Measurements from ENCODE around the gene NTRK2.

NTRK2 gene

DNA sequence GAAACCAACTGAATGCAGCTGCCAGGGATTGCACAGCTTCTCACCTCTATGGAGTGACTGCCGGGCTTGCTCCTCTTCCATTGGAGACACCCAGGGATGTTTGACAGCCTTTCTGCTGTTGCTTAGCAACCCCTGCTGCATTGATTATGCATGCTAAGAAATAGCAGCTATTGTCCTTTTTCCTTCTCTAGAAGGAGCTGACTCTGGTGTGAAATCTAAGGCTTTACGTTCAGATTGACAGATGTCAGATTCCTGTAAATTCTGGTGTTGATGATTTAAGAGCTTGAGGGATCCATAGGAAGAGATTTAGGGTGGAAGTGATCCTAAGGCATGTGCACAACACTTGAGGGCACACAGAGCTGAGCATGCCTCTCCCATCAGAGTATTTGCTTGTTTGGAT, 267.7 kb downstream of the NTRK2 start:
- Histone ChIP-seq H3K9me3 (ENCODE audit: control insufficient read depth, insufficient read depth, low read length) (no peaks in the 10 kb centered on the region), H3K79me2 (ENCODE audit: control insufficient read depth, low read length) (no peaks in the 10 kb centered on the region), H3K4me3 (ENCODE audit: low read length) (no peak overlapping the region), H3K27me3 (ENCODE audit: control insufficient read depth, low read length) (no peaks in the 10 kb centered on the region), H3K36me3 (ENCODE audit: control insufficient read depth, low read length) (no peaks in the 10 kb centered on the region), H3K4me1 (ENCODE audit: control insufficient read depth, low read length) (no peaks in the 10 kb centered on the region), H4K20me1 (ENCODE audit: control insufficient read depth, insufficient read depth, low read depth, low read length) (no peaks in the 10 kb centered on the region), H3F3A (ENCODE audit: control insufficient read depth, insufficient read depth) (no peaks in the 10 kb centered on the region), H3K4me2 (ENCODE audit: low read length) (no peak overlapping the region), H3K27ac (ENCODE audit: low read depth, low read length) (no peak overlapping the region), H3K9me2 (replicated peaks; ENCODE audit: control insufficient read depth, low read length) (no peaks in the 10 kb centered on the region)
- TF ChIP-seq EZH2phosphoT487 (IDR thresholded peaks at IDR 0.05; ENCODE audit: borderline replicate concordance, low read length) = no peak
- TF ChIP-seq, protein P1, sequence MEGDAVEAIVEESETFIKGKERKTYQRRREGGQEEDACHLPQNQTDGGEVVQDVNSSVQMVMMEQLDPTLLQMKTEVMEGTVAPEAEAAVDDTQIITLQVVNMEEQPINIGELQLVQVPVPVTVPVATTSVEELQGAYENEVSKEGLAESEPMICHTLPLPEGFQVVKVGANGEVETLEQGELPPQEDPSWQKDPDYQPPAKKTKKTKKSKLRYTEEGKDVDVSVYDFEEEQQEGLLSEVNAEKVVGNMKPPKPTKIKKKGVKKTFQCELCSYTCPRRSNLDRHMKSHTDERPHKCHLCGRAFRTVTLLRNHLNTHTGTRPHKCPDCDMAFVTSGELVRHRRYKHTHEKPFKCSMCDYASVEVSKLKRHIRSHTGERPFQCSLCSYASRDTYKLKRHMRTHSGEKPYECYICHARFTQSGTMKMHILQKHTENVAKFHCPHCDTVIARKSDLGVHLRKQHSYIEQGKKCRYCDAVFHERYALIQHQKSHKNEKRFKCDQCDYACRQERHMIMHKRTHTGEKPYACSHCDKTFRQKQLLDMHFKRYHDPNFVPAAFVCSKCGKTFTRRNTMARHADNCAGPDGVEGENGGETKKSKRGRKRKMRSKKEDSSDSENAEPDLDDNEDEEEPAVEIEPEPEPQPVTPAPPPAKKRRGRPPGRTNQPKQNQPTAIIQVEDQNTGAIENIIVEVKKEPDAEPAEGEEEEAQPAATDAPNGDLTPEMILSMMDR (IDR thresholded peaks at IDR 0.05; ENCODE audit: low read depth, low read length, poor library complexity, severe bottlenecking) = no peak

DNA sequence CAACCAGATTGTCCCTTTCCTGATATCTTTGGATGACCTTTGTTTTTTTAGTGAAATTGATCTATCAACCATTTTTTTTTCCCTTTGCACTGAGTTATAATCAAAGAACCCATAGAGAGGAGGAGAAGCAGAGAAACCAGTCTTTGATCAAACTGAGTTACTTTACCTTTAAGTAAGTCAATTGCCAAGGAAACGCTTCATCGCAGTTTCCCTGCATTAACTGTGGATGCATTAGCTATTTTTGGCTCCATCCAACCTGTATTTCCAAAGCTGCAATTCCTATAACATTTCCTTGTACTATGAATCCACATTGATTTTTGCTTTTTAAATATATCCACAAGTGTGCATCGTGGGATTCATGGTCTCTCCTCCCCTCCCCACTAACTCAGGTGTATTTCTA, 268.1 kb downstream of the NTRK2 start:
- Histone ChIP-seq H3K4me2 (ENCODE audit: low read length) (no peak overlapping the region), H3K79me2 (ENCODE audit: control insufficient read depth, low read length) (no peaks in the 10 kb centered on the region), H3K9me2 (replicated peaks; ENCODE audit: control insufficient read depth, low read length) (no peaks in the 10 kb centered on the region), H3K4me1 (ENCODE audit: control insufficient read depth, low read length) (no peaks in the 10 kb centered on the region), H3K9me3 (ENCODE audit: control insufficient read depth, insufficient read depth, low read length) (no peaks in the 10 kb centered on the region), H4K20me1 (ENCODE audit: control insufficient read depth, insufficient read depth, low read depth, low read length) (no peaks in the 10 kb centered on the region), H3F3A (ENCODE audit: control insufficient read depth, insufficient read depth) (no peaks in the 10 kb centered on the region), H3K27me3 (ENCODE audit: control insufficient read depth, low read length) (no peaks in the 10 kb centered on the region), H3K4me3 (ENCODE audit: low read length) (no peak overlapping the region), H3K36me3 (ENCODE audit: control insufficient read depth, low read length) (no peaks in the 10 kb centered on the region), H3K27ac (ENCODE audit: low read depth, low read length) (no peak overlapping the region)
- TF ChIP-seq, protein P1 (IDR thresholded peaks at IDR 0.05; ENCODE audit: low read depth, low read length, poor library complexity, severe bottlenecking) = no peak
- no peak for TF ChIP-seq EZH2phosphoT487 (IDR thresholded peaks at IDR 0.05; ENCODE audit: borderline replicate concordance, low read length)

DNA sequence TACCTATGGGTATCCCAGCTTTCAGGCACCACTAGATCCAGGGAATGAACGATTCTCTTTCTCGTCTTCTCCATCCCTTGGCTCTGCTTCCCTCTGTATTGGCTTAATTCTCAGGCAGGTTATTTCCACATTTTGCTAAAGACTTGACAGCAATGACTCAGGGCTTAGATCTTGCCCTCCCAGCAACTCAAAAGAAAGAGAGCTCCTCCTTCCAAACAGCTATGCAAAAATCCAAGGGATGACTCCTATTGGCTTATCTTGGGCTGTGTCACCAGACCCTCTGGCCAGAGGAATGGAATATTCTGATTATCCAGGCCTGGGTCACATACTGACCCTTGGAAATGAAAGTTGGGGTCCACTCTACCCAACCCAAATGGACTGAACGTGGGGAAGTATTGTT, 270.2 kb downstream of the NTRK2 start:
- H3K4me3 ChIP-seq (ENCODE audit: low read length) = no peak overlapping the region
- H3K4me1 ChIP-seq (ENCODE audit: control insufficient read depth, low read length) = no peaks in the 10 kb centered on the region
- H3K9me3 ChIP-seq (ENCODE audit: control insufficient read depth, insufficient read depth, low read length) = no peaks in the 10 kb centered on the region
- no peaks in the 10 kb centered on the region for H3K27me3 ChIP-seq (ENCODE audit: control insufficient read depth, low read length)
- H3K9me2 ChIP-seq (replicated peaks; ENCODE audit: control insufficient read depth, low read length) = no peaks in the 10 kb centered on the region
- TF ChIP-seq, protein P1 (IDR thresholded peaks at IDR 0.05; ENCODE audit: low read depth, low read length, poor library complexity, severe bottlenecking) = no peak
- no peak for TF ChIP-seq EZH2phosphoT487 (IDR thresholded peaks at IDR 0.05; ENCODE audit: borderline replicate concordance, low read length)
- H4K20me1 ChIP-seq (ENCODE audit: control insufficient read depth, insufficient read depth, low read depth, low read length) = no peaks in the 10 kb centered on the region
- H3K79me2 ChIP-seq (ENCODE audit: control insufficient read depth, low read length) = no peaks in the 10 kb centered on the region
- H3K36me3 ChIP-seq (ENCODE audit: control insufficient read depth, low read length) = no peaks in the 10 kb centered on the region
- no peaks in the 10 kb centered on the region for H3F3A ChIP-seq (ENCODE audit: control insufficient read depth, insufficient read depth)
- H3K4me2 ChIP-seq (ENCODE audit: low read length) = no peak overlapping the region
- no peak overlapping the region for H3K27ac ChIP-seq (ENCODE audit: low read depth, low read length)

DNA sequence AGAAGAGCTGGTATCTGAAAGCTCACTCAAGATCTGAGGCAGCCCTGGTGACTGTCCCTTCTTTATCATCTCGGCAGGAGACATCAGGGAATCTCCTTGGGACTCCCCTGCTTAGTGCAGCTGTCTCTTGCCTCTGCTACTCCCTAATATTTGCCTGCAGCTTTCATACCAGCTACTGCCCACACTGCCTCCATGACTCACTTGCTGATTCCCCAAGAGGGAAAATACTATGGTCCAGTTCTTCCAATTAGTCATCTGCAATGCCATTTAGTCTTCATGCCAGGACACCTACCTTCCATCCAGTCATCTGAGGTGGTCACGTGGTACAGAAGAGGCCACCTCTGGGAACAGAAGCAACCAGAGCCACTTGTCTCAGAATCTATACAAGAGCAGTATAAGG, 270.8 kb downstream of the NTRK2 start:
- H3K36me3 ChIP-seq (ENCODE audit: control insufficient read depth, low read length) = no peaks in the 10 kb centered on the region
- no peaks in the 10 kb centered on the region for H4K20me1 ChIP-seq (ENCODE audit: control insufficient read depth, insufficient read depth, low read depth, low read length)
- H3K4me2 ChIP-seq (ENCODE audit: low read length) = no peak overlapping the region
- no peaks in the 10 kb centered on the region for H3F3A ChIP-seq (ENCODE audit: control insufficient read depth, insufficient read depth)
- H3K4me1 ChIP-seq (ENCODE audit: control insufficient read depth, low read length) = no peaks in the 10 kb centered on the region
- H3K4me3 ChIP-seq (ENCODE audit: low read length) = no peak overlapping the region
- no peaks in the 10 kb centered on the region for H3K79me2 ChIP-seq (ENCODE audit: control insufficient read depth, low read length)
- H3K9me2 ChIP-seq (replicated peaks; ENCODE audit: control insufficient read depth, low read length) = no peaks in the 10 kb centered on the region
- TF ChIP-seq EZH2phosphoT487 (IDR thresholded peaks at IDR 0.05; ENCODE audit: borderline replicate concordance, low read length) = no peak
- TF ChIP-seq, protein P1 (IDR thresholded peaks at IDR 0.05; ENCODE audit: low read depth, low read length, poor library complexity, severe bottlenecking) = no peak
- H3K27ac ChIP-seq (ENCODE audit: low read depth, low read length) = no peak overlapping the region
- H3K27me3 ChIP-seq (ENCODE audit: control insufficient read depth, low read length) = no peaks in the 10 kb centered on the region
- H3K9me3 ChIP-seq (ENCODE audit: control insufficient read depth, insufficient read depth, low read length) = no peaks in the 10 kb centered on the region
